Astrocyte (in vitro differentiated cells and primary cell): ENCODE results near the gene RETREG1. TPM values are rescaled to one million over a fixed set of nuclear protein-coding genes. Genes with fewer than 3 reads are reported as not detected.
A peak's percentile ranks its signal among the peaks of the same experiment; 100 is the strongest.

ENCODE experiments used
- DNase-seq: peaks from one replicate; pipeline ENCODE4 v3.0.0-alpha.2; 2010; ENCODE audit warnings: low read depth
- FAIRE-seq: peaks from 2 replicates; lab custom pipeline; 2011; peaks lifted over from hg19 to GRCh38; lab: Jason Lieb, UNC
- H2AFZ ChIP-seq: 2 replicates; pipeline ENCODE4 v1.6.0; 2012; ENCODE audit warnings: low read depth, low read length, inconsistent platforms
- H3K27ac ChIP-seq: 2 replicates; pipeline ENCODE4 v1.5.1; 2011; ENCODE audit warnings: low read depth, low read length, inconsistent platforms
- H3K27me3 ChIP-seq: 2 replicates; pipeline ENCODE4 v1.6.0; 2011; ENCODE audit warnings: low read length, inconsistent platforms; ENCODE audit not compliant: insufficient read depth
- H3K36me3 ChIP-seq: 2 replicates; pipeline ENCODE4 v1.5.1; 2011; ENCODE audit warnings: low read length, inconsistent platforms; ENCODE audit not compliant: insufficient read depth
- H3K4me1 ChIP-seq: 2 replicates; pipeline ENCODE4 v1.5.1; 2011; ENCODE audit warnings: low read length, inconsistent platforms; ENCODE audit not compliant: insufficient read depth
- H3K4me2 ChIP-seq: 2 replicates; pipeline ENCODE4 v1.6.0; 2012; ENCODE audit warnings: low read length, inconsistent platforms
- H3K4me3 ChIP-seq: 2 replicates; pipeline ENCODE4 v1.5.1; 2011; ENCODE audit warnings: low read depth, mild to moderate bottlenecking, low read length, inconsistent platforms; ENCODE audit not compliant: insufficient read depth
- H3K79me2 ChIP-seq: 2 replicates; pipeline ENCODE4 v1.6.0; 2012; ENCODE audit warnings: mild to moderate bottlenecking, low read length, inconsistent platforms; ENCODE audit not compliant: insufficient read depth
- H3K9ac ChIP-seq: 2 replicates; pipeline ENCODE4 v1.6.0; 2012; ENCODE audit warnings: mild to moderate bottlenecking, low read length, inconsistent platforms
- H3K9me3 ChIP-seq: 2 replicates; pipeline ENCODE4 v1.5.1; 2012; ENCODE audit warnings: low read depth, mild to moderate bottlenecking, low read length, inconsistent platforms; ENCODE audit not compliant: insufficient read depth
- H4K20me1 ChIP-seq: 2 replicates; pipeline ENCODE4 v1.6.0; 2012; ENCODE audit warnings: low read length, inconsistent platforms; ENCODE audit not compliant: insufficient read depth
- H3K27ac Mint-ChIP-seq: one replicate; pipeline ENCODE4 v1.8.0; 2021; ENCODE audit warnings: mild to moderate bottlenecking, mixed read lengths; ENCODE audit not compliant: unreplicated experiment
- H3K27me3 Mint-ChIP-seq: one replicate; pipeline ENCODE4 v1.8.0; 2021; ENCODE audit warnings: low read depth, mixed read lengths; ENCODE audit not compliant: unreplicated experiment
- H3K36me3 Mint-ChIP-seq: one replicate; pipeline ENCODE4 v1.8.0; 2021; ENCODE audit warnings: low read depth, mixed read lengths; ENCODE audit not compliant: unreplicated experiment
- H3K4me1 Mint-ChIP-seq: one replicate; pipeline ENCODE4 v1.8.0; 2021; ENCODE audit warnings: low read depth, mixed read lengths; ENCODE audit not compliant: unreplicated experiment
- H3K4me3 Mint-ChIP-seq: one replicate; pipeline ENCODE4 v1.8.0; 2021; ENCODE audit warnings: mild to moderate bottlenecking, moderate library complexity, mixed read lengths; ENCODE audit not compliant: unreplicated experiment
- H3K9me3 Mint-ChIP-seq: one replicate; pipeline ENCODE4 v1.8.0; 2021; ENCODE audit warnings: mild to moderate bottlenecking, mixed read lengths; ENCODE audit not compliant: unreplicated experiment
- EZH2 ChIP-seq: IDR thresholded peaks from 2 replicates; pipeline ENCODE4 v1.6.1; 2012; ENCODE audit warnings: mild to moderate bottlenecking, low read length, inconsistent platforms; ENCODE audit not compliant: insufficient read depth
- total RNA-seq: library from RNA; stranded (reverse); gene quantifications from 2 replicates; pipeline ENCODE4 v1.2.1, GENCODE V29; 2021
- TF ChIP-seq, protein P1 (sequence below): IDR thresholded peaks from 2 replicates; pipeline ENCODE4 v1.5.1; 2011; ENCODE audit warnings: low read depth, mild to moderate bottlenecking, inconsistent platforms, low read length, moderate library complexity; ENCODE audit not compliant: insufficient read depth

RETREG1 gene
- total RNA-seq, 1 donor from 2014 or later, result 0.98 TPM

DNA sequence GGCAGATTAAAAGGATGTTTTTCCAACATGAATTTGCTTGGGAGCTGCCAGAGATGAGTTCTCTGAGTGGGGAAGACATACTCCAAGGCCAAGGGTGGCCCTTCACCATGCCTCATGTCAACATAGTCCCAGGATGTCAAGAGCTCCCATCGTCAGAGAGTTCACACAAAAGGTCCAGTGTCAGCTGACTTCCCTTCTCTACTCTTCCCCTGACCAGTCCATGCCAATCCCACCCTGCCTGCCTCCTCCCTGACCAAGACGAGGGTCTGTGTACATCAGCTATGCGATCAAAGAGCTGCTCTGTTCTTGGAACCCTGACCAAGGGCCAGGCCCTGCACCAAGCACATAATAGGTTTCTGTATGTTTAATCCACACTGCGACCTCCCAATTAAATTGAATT, 80.0 kb downstream of the RETREG1 start:
- H3K27me3 ChIP-seq, result no peaks in the 10 kb centered on the region
- no peaks in the 10 kb centered on the region for H4K20me1 ChIP-seq
- no peak overlapping the region for H3K4me2 ChIP-seq
- FAIRE-seq, result no peak
- no peaks in the 10 kb centered on the region for H3K9me3 ChIP-seq
- Mint-ChIP-seq H3K9me3 (no peaks in the 10 kb centered on the region), H3K4me1 (peaks cover 30% of the 10 kb centered on the region), H3K36me3 (no peaks in the 10 kb centered on the region), H3K27ac (peak overlapping the region; percentile 30), H3K27me3 (peaks cover under 1% of the 10 kb centered on the region), H3K4me3 (no peak overlapping the region)
- peaks cover 33% of the 10 kb centered on the region for H3K4me1 ChIP-seq
- TF ChIP-seq, protein P1, sequence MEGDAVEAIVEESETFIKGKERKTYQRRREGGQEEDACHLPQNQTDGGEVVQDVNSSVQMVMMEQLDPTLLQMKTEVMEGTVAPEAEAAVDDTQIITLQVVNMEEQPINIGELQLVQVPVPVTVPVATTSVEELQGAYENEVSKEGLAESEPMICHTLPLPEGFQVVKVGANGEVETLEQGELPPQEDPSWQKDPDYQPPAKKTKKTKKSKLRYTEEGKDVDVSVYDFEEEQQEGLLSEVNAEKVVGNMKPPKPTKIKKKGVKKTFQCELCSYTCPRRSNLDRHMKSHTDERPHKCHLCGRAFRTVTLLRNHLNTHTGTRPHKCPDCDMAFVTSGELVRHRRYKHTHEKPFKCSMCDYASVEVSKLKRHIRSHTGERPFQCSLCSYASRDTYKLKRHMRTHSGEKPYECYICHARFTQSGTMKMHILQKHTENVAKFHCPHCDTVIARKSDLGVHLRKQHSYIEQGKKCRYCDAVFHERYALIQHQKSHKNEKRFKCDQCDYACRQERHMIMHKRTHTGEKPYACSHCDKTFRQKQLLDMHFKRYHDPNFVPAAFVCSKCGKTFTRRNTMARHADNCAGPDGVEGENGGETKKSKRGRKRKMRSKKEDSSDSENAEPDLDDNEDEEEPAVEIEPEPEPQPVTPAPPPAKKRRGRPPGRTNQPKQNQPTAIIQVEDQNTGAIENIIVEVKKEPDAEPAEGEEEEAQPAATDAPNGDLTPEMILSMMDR, result no peak
- no peak for TF ChIP-seq EZH2
- no peak overlapping the region for H3K4me3 ChIP-seq
- H3K79me2 ChIP-seq, result no peaks in the 10 kb centered on the region
- no peak for DNase-seq
- H3K9ac ChIP-seq, result peak overlapping the region; percentile 36
- H3K27ac ChIP-seq, result peak overlapping the region; percentile 57
- no peak overlapping the region for H2AFZ ChIP-seq
- H3K36me3 ChIP-seq, result no peaks in the 10 kb centered on the region

GRCh38 chr5:16536246-16536645, 80.6 kb downstream of the RETREG1 start:
- Histone ChIP-seq H3K9me3 (no peaks in the 10 kb centered on the region), H3K27me3 (no peaks in the 10 kb centered on the region), H3K36me3 (no peaks in the 10 kb centered on the region), H3K4me2 (peak overlapping the region; percentile 56), H4K20me1 (no peaks in the 10 kb centered on the region), H2AFZ (peak overlapping the region; percentile 6), H3K27ac (peak overlapping the region; percentile 57), H3K4me1 (peaks cover 33% of the 10 kb centered on the region), H3K4me3 (no peak overlapping the region), H3K79me2 (no peaks in the 10 kb centered on the region), H3K9ac (peak overlapping the region; percentile 39)
- Mint-ChIP-seq H3K4me3 (no peak overlapping the region), H3K27ac (peak overlapping the region; percentile 29), H3K27me3 (peaks cover 5% of the 10 kb centered on the region), H3K4me1 (peaks cover 31% of the 10 kb centered on the region), H3K36me3 (no peaks in the 10 kb centered on the region), H3K9me3 (no peaks in the 10 kb centered on the region)
- FAIRE-seq, result peak; percentile 13
- no peak for TF ChIP-seq EZH2
- peak; percentile 53 for DNase-seq

GRCh38 chr5:16534280-16534679, 82.5 kb downstream of the RETREG1 start:
- no peak overlapping the region for H2AFZ ChIP-seq
- no peaks in the 10 kb centered on the region for H3K79me2 ChIP-seq
- no peaks in the 10 kb centered on the region for H3K9me3 ChIP-seq
- TF ChIP-seq EZH2, result no peak
- TF ChIP-seq, protein P1, result no peak
- Mint-ChIP-seq H3K9me3 (no peaks in the 10 kb centered on the region), H3K36me3 (no peaks in the 10 kb centered on the region), H3K27ac (no peak overlapping the region), H3K4me3 (no peak overlapping the region), H3K4me1 (peaks cover 17% of the 10 kb centered on the region), H3K27me3 (peaks cover 9% of the 10 kb centered on the region)
- DNase-seq (no peak), FAIRE-seq (no peak)
- no peak overlapping the region for H3K9ac ChIP-seq
- no peaks in the 10 kb centered on the region for H3K27me3 ChIP-seq
- no peaks in the 10 kb centered on the region for H4K20me1 ChIP-seq
- H3K4me3 ChIP-seq, result no peak overlapping the region
- H3K36me3 ChIP-seq, result no peaks in the 10 kb centered on the region
- no peak overlapping the region for H3K27ac ChIP-seq
- H3K4me2 ChIP-seq, result no peak overlapping the region
- H3K4me1 ChIP-seq, result peaks cover 17% of the 10 kb centered on the region
